ENCODE data around the gene CMKLR1. TPM values are rescaled to one million over a fixed set of nuclear protein-coding genes. Genes with fewer than 3 reads are reported as not detected.

The CMKLR1 gene
- total and polyA plus RNA-seq, 9 of the 15 experiments (the other 6 are each of a cell fraction or from before 2014, with no cell fraction given): 0.11 to 1.4 (median 0.20) TPM

- Histone ChIP-seq H3K9me1 (ENCODE audit: control insufficient read depth, insufficient read depth, low read length) (no peaks in the 10 kb centered on the region), H3K79me2 (ENCODE audit: control insufficient read depth, insufficient read depth, low read length) (no peaks in the 10 kb centered on the region), H3K4me1 (replicated peaks in 1 of 2; ENCODE audit: control insufficient read depth in 2 of 2, insufficient read depth in 2 of 2, low read length in 2 of 2) (no peaks in the 10 kb centered on the region; a peak in 1 of 5 replicates), H3K4me2 (ENCODE audit: insufficient read depth, low read length) (no peak overlapping the region), H3K4me3 (no peak overlapping the region), H3K27me3 (ENCODE audit: control insufficient read depth in 2 of 2, insufficient read depth in 2 of 2, low read length in 2 of 2) (peaks cover 0 to 7% of the 10 kb centered on the region in 2 experiments; a peak in 2 of 5 replicates), H3K36me3 (ENCODE audit: control insufficient read depth, insufficient read depth, low read length) (no peaks in the 10 kb centered on the region), H3K27ac (ENCODE audit: extremely low read depth, low read depth, low read length) (no peak overlapping the region), H2AFZ (ENCODE audit: low read depth, low read length) (no peak overlapping the region), H3K9me3 (replicated peaks; ENCODE audit: control insufficient read depth, insufficient read depth, low read depth, low read length) (no peaks in the 10 kb centered on the region), H3K9ac (ENCODE audit: insufficient read depth in 1 of 2, low read depth in 2 of 2, low read length in 2 of 2) (peak overlapping the region in 1 of 2 experiments; percentile 33; a peak in 1 of 4 replicates), H4K20me1 (replicated peaks; ENCODE audit: control insufficient read depth, insufficient read depth, low read length) (no peaks in the 10 kb centered on the region; the same call in 1 of the 2 replicates)
- ChIA-PET CTCF (ENCODE audit: low intra/inter-chr PET ratio) (no interaction called here), POLR2A (interaction anchor here (0.6 to 1.2 kb wide), 4 partner anchors 8 to 124 kb away, joined by 3 to 5 read pairs (median 4); no protein-coding TSS in a partner anchor)
- DNase-seq (ENCODE audit: extremely low read depth in 1 of 4, low spot score in 3 of 4): peak in 1 of 4 experiments; percentile 20
- BruUV-seq (replicated peaks): no TSS peak
- 0% methylated on average over 4 of the region's 4 CpGs for WGBS (ENCODE audit: insufficient coverage, low coverage, missing lambda C conversion rate)
- TF ChIP-seq, protein P1, sequence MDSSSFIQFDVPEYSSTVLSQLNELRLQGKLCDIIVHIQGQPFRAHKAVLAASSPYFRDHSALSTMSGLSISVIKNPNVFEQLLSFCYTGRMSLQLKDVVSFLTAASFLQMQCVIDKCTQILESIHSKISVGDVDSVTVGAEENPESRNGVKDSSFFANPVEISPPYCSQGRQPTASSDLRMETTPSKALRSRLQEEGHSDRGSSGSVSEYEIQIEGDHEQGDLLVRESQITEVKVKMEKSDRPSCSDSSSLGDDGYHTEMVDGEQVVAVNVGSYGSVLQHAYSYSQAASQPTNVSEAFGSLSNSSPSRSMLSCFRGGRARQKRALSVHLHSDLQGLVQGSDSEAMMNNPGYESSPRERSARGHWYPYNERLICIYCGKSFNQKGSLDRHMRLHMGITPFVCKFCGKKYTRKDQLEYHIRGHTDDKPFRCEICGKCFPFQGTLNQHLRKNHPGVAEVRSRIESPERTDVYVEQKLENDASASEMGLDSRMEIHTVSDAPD (CRISPR knock-in tag; IDR thresholded peaks at IDR 0.05): no peak
- TF ChIP-seq DLX4 (CRISPR knock-in tag; IDR thresholded peaks at IDR 0.05): no peak
- TF ChIP-seq, protein P2, sequence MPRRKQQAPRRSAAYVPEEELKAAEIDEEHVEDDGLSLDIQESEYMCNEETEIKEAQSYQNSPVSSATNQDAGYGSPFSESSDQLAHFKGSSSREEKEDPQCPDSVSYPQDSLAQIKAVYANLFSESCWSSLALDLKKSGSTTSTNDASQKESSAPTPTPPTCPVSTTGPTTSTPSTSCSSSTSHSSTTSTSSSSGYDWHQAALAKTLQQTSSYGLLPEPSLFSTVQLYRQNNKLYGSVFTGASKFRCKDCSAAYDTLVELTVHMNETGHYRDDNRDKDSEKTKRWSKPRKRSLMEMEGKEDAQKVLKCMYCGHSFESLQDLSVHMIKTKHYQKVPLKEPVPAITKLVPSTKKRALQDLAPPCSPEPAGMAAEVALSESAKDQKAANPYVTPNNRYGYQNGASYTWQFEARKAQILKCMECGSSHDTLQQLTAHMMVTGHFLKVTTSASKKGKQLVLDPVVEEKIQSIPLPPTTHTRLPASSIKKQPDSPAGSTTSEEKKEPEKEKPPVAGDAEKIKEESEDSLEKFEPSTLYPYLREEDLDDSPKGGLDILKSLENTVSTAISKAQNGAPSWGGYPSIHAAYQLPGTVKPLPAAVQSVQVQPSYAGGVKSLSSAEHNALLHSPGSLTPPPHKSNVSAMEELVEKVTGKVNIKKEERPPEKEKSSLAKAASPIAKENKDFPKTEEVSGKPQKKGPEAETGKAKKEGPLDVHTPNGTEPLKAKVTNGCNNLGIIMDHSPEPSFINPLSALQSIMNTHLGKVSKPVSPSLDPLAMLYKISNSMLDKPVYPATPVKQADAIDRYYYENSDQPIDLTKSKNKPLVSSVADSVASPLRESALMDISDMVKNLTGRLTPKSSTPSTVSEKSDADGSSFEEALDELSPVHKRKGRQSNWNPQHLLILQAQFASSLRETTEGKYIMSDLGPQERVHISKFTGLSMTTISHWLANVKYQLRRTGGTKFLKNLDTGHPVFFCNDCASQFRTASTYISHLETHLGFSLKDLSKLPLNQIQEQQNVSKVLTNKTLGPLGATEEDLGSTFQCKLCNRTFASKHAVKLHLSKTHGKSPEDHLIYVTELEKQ (CRISPR knock-in tag; IDR thresholded peaks at IDR 0.05): no peak
- TF ChIP-seq SAP30 (IDR thresholded peaks at IDR 0.05; ENCODE audit: borderline replicate concordance, insufficient read depth, low read depth, low read length, poor library complexity, severe bottlenecking): no peak
- no peak for TF ChIP-seq MCM3 (IDR thresholded peaks at IDR 0.05)
- TF ChIP-seq XRCC3 (IDR thresholded peaks at IDR 0.05): no peak
- TF ChIP-seq SMC3 (conservative IDR thresholded peaks at IDR 0.05; ENCODE audit: insufficient read depth, low read depth, low read length): no peak
- no peak for TF ChIP-seq ZNF75A (CRISPR knock-in tag; IDR thresholded peaks at IDR 0.05)
- intact Hi-C loops (cut with micrococcal nuclease): no loop called here
- ATAC-seq: no peak; the same call in 1 of the 3 replicates
- FAIRE-seq: no peak
- in situ Hi-C loops (cut with MboI): no loop called here
Measured at GRCh38 chr12:108320507-108321293, 18.4 kb downstream of the CMKLR1 start.

Data from K562 (cell line).